ENCODE measurements around the gene RBM33.

DNA sequence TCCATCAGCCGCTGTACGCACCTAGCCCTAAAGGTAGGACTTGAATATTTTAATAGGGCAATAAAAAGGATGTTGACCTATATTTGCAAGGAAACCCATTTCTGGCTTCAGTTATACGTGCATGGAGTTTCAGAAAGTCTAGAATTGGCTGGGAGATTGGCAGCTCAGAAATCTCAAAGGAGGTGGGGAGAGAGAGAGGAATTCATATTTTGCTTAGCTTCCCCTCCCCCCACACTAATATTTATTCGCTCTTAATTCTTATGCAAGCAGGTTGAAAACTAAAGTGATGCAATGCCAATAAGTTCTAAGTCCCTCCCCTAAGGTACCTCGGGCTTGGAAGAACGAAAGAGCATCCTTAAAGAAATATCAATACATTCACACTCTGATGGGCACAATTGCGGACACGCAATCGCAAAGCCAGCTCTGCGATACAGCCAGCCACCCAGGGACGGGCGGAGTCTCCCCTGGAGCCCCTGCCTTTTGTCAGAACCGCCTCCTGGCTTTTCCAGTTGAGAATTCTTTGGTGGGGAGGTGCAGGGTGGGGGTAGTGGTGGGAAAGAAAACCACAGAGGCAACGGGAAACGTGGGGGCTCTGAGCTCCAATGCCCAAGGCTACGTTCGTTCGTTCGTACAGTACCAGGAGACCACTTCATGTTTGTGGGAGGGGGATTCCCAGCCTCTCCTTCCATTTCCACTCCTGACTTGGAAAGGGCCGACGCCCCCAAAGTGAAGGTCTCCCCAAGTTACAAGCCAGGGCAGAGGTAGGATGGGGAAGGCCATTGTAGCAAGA, 166.5 kb downstream of the RBM33 start:
- TF ChIP-seq CTCF (IDR thresholded peaks at IDR 0.05; ENCODE audit: control extremely low read depth in 1 of 3, insufficient read depth in 1 of 3, low read depth in 1 of 3, low read length in 3 of 3), result no peak
- TF ChIP-seq EZH2 (IDR thresholded peaks at IDR 0.05; ENCODE audit: low read depth, low read length, severe bottlenecking), result no peak
- no peak for TF ChIP-seq POLR2A (IDR thresholded peaks at IDR 0.05; ENCODE audit: control extremely low read depth in 1 of 2, low read depth in 2 of 2, low read length in 2 of 2)
- TF ChIP-seq POLR2AphosphoS5 (IDR thresholded peaks at IDR 0.05; ENCODE audit: low read depth, low read length), result no peak
- no peak for TF ChIP-seq MAFK (IDR thresholded peaks at IDR 0.05; ENCODE audit: low read depth, low read length)
- no peak for TF ChIP-seq JUND (IDR thresholded peaks at IDR 0.05; ENCODE audit: low read length)
